ENCODE measurements around the gene PKD2L1.

The PKD2L1 gene

DNA sequence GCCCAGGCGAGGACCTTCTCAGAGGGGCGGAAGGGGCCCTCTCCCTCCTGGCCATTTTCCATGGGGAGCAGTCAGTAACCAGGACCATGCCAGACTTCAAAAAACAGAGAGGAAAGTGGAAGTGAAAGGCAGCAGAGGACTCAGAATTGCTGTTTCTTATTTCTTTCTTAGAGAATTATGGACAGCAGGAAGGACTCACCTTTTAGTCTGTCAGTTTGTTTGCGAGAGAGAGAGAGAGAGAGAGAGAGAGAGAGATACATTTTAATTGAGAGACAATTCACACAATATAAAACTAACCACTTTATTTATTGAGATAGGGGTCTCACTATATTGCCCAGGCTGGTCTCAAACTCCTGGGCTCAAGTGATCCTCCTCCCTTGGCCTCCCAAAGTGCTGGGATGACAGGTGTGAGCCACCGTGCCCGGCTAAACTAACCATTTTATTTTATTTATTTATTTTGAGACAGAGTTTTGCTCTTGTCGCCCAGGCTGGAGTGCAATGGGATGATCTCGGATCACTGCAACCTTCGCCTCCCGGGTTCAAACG lies 41.5 kb upstream of the PKD2L1 start:
- Histone ChIP-seq H3K9ac (peak overlapping the region; percentile 1 to 96 (median 62); a peak in 19 of 22 replicates), H3K27ac (peak overlapping the region; percentile 55 to 98 (median 71)), H4K20me1 (peaks cover 0 to under 1% (median 0%) of the 10 kb centered on the region in 11 experiments; a peak in 4 of 22 replicates), H3K27me3 (peaks cover 0 to 10% (median 0%) of the 10 kb centered on the region in 11 experiments; a peak in 1 of 22 replicates), H3K4me1 (peaks cover 54 to 80% (median 60%) of the 10 kb centered on the region in 10 experiments), H3K36me3 (no peaks in the 10 kb centered on the region), H3K4me3 (peak overlapping the region in 3 of 10 experiments; percentile 28 to 39 (median 28); a peak in 3 of 20 replicates), H3K4me2 (peak overlapping the region; percentile 64 to 100 (median 93)), H3K9me3 (replicated peaks in 1 of 11) (no peaks in the 10 kb centered on the region)
- TF ChIP-seq Cebpa-rat (IDR thresholded peaks at IDR 0.05) = no peak

DNA sequence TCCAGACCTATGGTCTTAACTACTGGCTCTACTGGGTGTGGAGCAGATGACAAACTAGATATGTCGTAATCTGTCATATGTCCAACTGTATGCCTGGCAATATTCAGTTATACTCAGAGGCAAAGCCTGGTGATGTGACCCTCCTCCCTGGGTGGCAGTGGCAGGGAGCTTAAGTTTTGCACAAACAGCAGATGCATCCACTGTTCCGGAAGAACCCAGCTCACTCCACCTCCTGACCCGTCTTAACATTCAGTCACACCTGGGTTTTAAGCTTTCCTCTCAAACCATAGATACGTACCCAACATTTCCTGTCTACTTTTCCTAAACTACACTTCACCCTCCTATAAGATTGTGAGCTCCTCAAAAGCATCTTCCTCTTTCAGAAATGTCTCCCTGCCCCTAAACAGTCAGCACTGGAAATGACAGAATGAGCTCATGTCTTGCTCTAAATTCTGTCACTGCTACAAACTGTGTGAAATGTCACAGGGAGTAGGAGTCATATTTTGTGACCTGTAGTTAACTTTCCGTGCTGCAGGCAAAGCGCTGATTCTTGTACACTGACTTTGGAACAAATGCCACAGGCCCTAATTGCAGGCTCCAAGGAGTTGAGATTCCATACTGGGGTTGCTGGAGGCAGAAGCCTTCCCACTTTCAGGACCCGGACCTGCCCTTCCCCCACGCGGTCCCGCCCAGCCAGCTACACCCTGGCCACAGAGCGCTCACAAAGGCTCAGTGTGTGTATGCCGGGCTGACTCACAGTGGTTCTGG lies 40.9 kb upstream of the PKD2L1 start:
- Histone ChIP-seq H3K4me2 (peak overlapping the region; percentile 64 to 100 (median 93)), H3K4me1 (peaks cover 52 to 80% (median 60%) of the 10 kb centered on the region in 10 experiments), H3K36me3 (no peaks in the 10 kb centered on the region), H3K9ac (peak overlapping the region; percentile 1 to 96 (median 62); a peak in 19 of 22 replicates), H4K20me1 (no peaks in the 10 kb centered on the region), H3K27me3 (peaks cover 0 to 6% (median 0%) of the 10 kb centered on the region in 11 experiments; a peak in 1 of 22 replicates), H3K27ac (peak overlapping the region; percentile 55 to 98 (median 71)), H3K9me3 (replicated peaks in 1 of 11) (no peaks in the 10 kb centered on the region), H3K4me3 (peak overlapping the region in 3 of 10 experiments; percentile 28 to 39 (median 28); a peak in 4 of 20 replicates)
- TF ChIP-seq Cebpa-rat (IDR thresholded peaks at IDR 0.05) = peak in 10 of 11 experiments; percentile 19 to 86 (median 63); a peak in 13 of 22 replicates

GRCh38 chr10:100368721-100369120 lies 38.7 kb upstream of the PKD2L1 start:
- no peaks in the 10 kb centered on the region for H3K9me3 ChIP-seq (replicated peaks in 1 of 11)
- TF ChIP-seq Cebpa-rat (IDR thresholded peaks at IDR 0.05) = no peak
- no peak overlapping the region for H3K4me3 ChIP-seq
- H3K9ac ChIP-seq = no peak overlapping the region
- H3K27me3 ChIP-seq = no peaks in the 10 kb centered on the region
- peaks cover 0 to 12% (median 8%) of the 10 kb centered on the region in 11 experiments; a peak in 14 of 22 replicates for H3K36me3 ChIP-seq
- H3K4me2 ChIP-seq = peak overlapping the region in 3 of 11 experiments; percentile 27 to 93 (median 37); a peak in 3 of 22 replicates
- peaks cover 42 to 86% (median 52%) of the 10 kb centered on the region in 10 experiments for H3K4me1 ChIP-seq
- peaks cover 0 to 12% (median 0%) of the 10 kb centered on the region in 11 experiments; a peak in 6 of 22 replicates for H4K20me1 ChIP-seq
- peak overlapping the region in 1 of 11 experiments; percentile 18; a peak in 1 of 22 replicates for H3K27ac ChIP-seq

DNA sequence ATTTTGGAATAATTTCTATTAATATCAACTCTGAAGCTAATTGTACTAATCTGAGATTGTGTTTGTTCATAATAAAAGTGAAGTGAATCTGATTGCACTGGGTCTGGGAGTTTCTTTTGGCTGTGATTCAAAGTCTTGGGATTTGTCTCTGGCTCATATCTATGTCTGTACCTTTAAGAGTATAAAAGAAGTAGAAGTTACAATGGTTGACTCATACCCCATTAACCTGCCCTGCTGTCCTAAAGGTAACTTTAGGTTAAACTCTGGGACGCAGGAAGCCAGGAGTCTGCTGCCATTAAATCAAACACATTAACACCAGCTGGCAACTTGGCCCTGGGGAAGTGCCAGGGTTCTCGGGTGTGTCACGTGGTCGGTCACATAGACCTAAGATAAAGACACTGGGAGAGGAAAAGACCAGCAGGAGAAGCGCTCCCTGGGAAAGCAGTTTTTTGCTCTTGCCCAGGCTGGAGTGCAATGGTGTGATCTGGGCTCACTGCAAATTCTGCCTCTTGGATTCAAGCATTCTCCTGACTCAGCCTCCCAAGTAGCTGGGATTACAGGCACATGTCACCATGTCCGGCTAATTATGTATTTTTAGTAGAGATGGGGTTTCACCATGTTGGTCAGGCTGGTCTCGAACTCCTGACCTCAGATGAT lies 34.8 kb upstream of the PKD2L1 start:
- Histone ChIP-seq H3K9me3 (replicated peaks in 1 of 11) (no peaks in the 10 kb centered on the region), H3K27me3 (no peaks in the 10 kb centered on the region), H3K9ac (no peak overlapping the region; a peak in 1 of 22 replicates), H3K4me3 (no peak overlapping the region), H3K27ac (peak overlapping the region in 3 of 11 experiments; percentile 12 to 33 (median 25); a peak in 3 of 22 replicates), H4K20me1 (peaks cover 0 to 51% (median 26%) of the 10 kb centered on the region in 11 experiments; a peak in 16 of 22 replicates), H3K4me1 (peaks cover 9 to 79% (median 14%) of the 10 kb centered on the region in 10 experiments), H3K36me3 (peaks cover 22 to 50% (median 47%) of the 10 kb centered on the region in 11 experiments), H3K4me2 (peak overlapping the region in 7 of 11 experiments; percentile 2 to 75 (median 19); a peak in 6 of 22 replicates)
- TF ChIP-seq Cebpa-rat (IDR thresholded peaks at IDR 0.05) = no peak

- Histone ChIP-seq H3K27ac (peak overlapping the region in 1 of 11 experiments; percentile 12; a peak in 2 of 22 replicates), H3K9ac (no peak overlapping the region), H3K9me3 (replicated peaks in 1 of 11) (no peaks in the 10 kb centered on the region), H4K20me1 (peaks cover 0 to 57% (median 33%) of the 10 kb centered on the region in 11 experiments; a peak in 16 of 22 replicates), H3K4me3 (no peak overlapping the region), H3K4me1 (peaks cover 7 to 73% (median 12%) of the 10 kb centered on the region in 10 experiments; a peak in 16 of 20 replicates), H3K36me3 (peaks cover 29 to 57% (median 53%) of the 10 kb centered on the region in 11 experiments), H3K27me3 (no peaks in the 10 kb centered on the region), H3K4me2 (peak overlapping the region in 2 of 11 experiments; percentile 19 to 67; a peak in 2 of 22 replicates)
- no peak for TF ChIP-seq Cebpa-rat (IDR thresholded peaks at IDR 0.05)
Observed at GRCh38 chr10:100364175-100364574, 34.1 kb upstream of the PKD2L1 start.

GRCh38 chr10:100362570-100363496 lies 32.8 kb upstream of the PKD2L1 start:
- Histone ChIP-seq H3K4me3 (no peak overlapping the region), H4K20me1 (peaks cover 0 to 71% (median 39%) of the 10 kb centered on the region in 11 experiments; a peak in 17 of 22 replicates), H3K9me3 (replicated peaks in 1 of 11) (no peaks in the 10 kb centered on the region), H3K36me3 (peaks cover 41 to 70% (median 65%) of the 10 kb centered on the region in 11 experiments), H3K4me1 (peaks cover 7 to 60% (median 12%) of the 10 kb centered on the region in 10 experiments; a peak in 16 of 20 replicates), H3K27me3 (no peaks in the 10 kb centered on the region), H3K4me2 (no peak overlapping the region), H3K27ac (peak overlapping the region in 1 of 11 experiments; percentile 9; a peak in 1 of 22 replicates), H3K9ac (peak overlapping the region in 1 of 11 experiments; percentile 28; a peak in 1 of 22 replicates)
- no peak for TF ChIP-seq Cebpa-rat (IDR thresholded peaks at IDR 0.05)

DNA sequence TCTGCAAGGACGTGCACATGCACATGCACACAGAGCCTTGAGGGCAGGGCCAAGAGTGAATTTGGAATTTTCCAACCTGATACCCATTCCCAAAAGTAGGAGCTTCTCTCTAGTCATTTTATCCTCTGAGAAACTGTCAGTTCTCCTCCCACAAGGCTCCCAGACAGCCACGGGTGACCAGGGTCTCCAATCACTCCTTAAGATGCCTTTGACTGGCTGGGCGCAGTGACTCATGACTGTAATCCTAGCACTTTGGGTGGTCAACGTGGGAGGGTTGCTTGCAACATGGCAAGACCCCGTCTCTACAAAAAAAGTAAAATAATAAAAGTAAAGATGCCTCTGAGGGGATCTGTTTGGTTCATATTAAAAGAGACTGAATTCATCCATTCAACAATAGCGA lies 30.2 kb upstream of the PKD2L1 start:
- Histone ChIP-seq H3K36me3 (peaks cover 67 to 96% (median 91%) of the 10 kb centered on the region in 11 experiments), H4K20me1 (peaks cover 0 to 97% (median 54%) of the 10 kb centered on the region in 11 experiments; a peak in 17 of 22 replicates), H3K4me1 (peaks cover 5 to 39% (median 7%) of the 10 kb centered on the region in 10 experiments; a peak in 16 of 20 replicates), H3K27ac (no peak overlapping the region), H3K9me3 (replicated peaks in 1 of 11) (no peaks in the 10 kb centered on the region), H3K4me2 (no peak overlapping the region), H3K9ac (no peak overlapping the region), H3K4me3 (no peak overlapping the region), H3K27me3 (no peaks in the 10 kb centered on the region)
- no peak for TF ChIP-seq Cebpa-rat (IDR thresholded peaks at IDR 0.05)

Measured in BLaER1 treated with 17β-estradiol and CSF1 and Interleukin-3, amounts not matched to agents 10 nM and 100 nM (cell line).